GOT3 (cell line): Measurements from ENCODE around the gene MEIOSIN.
"Not testable (repeated sequence)": the region's sequence is repeated elsewhere in the genome, so short reads cannot be mapped to it uniquely, and the experiment has no call there.

Experiments
- DNase-seq: peaks from one replicate; lab custom pipeline; 2025; ENCODE audit warnings: mixed read lengths; lab: John Stamatoyannopoulos, UW

The MEIOSIN gene

GRCh38 chr19:45733160-45733810, at the start of gene MEIOSIN:
Gene MEIOSIN, plus strand, starts transcription at chr19:45733439. Its CDS starts 1,938 bp downstream, at chr19:45735377.
- no peak for DNase-seq

- DNase-seq: not testable (repeated sequence)
Measured at GRCh38 chr19:45685045-45685444, 48.2 kb upstream of the MEIOSIN start.

- DNase-seq: no peak
Measured at GRCh38 chr19:45687599-45687998, 45.6 kb upstream of the MEIOSIN start.

- DNase-seq: peak; percentile 95
Measured at GRCh38 chr19:45691516-45692186, 41.6 kb upstream of the MEIOSIN start, which contains the start of gene SNRPD2. Gene SNRPD2, minus strand, starts transcription at chr19:45691953. Its CDS starts 65 bp downstream, at chr19:45691888.

GRCh38 chr19:45692187-45693105, 40.8 kb upstream of the MEIOSIN start, which contains the start of gene QPCTL:
Gene QPCTL, plus strand, starts transcription at chr19:45692666. Its CDS starts 38 bp downstream, at chr19:45692704.
- DNase-seq: peak; percentile 99

DNA sequence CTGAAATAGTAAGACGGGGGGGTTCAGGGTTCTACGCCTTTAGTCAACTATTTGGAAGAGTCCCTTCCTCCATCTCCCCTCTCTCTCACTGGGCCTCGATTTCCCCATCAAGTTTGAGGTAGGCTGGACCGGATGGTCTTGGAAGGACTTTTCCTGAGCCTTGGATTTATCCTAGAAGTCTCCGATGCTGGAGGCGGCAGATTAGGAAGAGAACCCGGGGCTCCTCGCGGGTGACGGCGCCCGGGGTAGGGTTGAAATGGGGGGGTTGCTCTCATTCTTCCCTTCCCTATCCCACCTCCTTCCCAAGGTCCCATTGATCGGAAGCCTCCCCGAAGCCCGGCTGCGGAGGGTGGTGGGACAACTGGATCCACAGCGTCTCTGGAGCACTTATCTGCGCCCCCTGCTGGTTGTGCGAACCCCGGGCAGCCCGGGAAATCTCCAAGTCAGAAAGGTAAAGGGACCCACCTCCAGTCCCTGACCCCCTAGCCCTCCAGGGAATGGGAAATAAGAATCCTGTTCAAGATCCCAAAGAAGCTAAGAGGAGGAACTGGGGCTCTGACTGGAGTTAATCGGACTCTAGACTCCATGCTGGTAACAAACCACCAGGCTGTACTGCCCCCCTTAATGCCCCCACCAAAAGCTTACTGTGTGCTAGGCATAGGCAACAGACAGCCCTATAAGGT, 40.0 kb upstream of the MEIOSIN start:
- peak; percentile 34 for DNase-seq

- no peak for DNase-seq
Measured at GRCh38 chr19:45701676-45702075, 31.6 kb upstream of the MEIOSIN start.

GRCh38 chr19:45705115-45705514, 28.1 kb upstream of the MEIOSIN start:
- DNase-seq: no peak

GRCh38 chr19:45705710-45706415, 27.4 kb upstream of the MEIOSIN start:
- DNase-seq: no peak

GRCh38 chr19:45710356-45711130, 22.7 kb upstream of the MEIOSIN start:
- no peak for DNase-seq

GRCh38 chr19:45711851-45712698, 21.2 kb upstream of the MEIOSIN start:
- DNase-seq: no peak

GRCh38 chr19:45712699-45713067, 20.6 kb upstream of the MEIOSIN start:
- no peak for DNase-seq

DNA sequence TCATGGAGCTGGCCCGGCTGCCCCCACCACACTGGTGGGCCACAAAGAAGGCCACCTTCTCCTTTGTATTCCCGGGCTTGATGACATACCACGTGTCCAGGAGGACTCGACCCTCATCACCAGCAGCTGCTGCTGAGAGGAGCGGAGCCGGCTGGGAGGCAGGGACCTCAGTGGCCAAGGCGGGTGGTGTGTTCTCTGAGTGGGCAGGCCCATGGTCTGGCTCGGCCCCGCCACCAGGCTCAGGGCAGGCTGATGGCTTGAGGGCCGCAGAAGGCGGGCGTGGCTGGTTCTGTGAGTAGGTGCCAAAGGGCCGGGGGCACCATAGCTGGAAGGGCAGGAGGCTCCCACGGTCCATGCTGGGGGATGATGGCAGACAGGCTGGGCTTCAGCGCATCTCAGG, 20.1 kb upstream of the MEIOSIN start:
- DNase-seq: no peak

DNA sequence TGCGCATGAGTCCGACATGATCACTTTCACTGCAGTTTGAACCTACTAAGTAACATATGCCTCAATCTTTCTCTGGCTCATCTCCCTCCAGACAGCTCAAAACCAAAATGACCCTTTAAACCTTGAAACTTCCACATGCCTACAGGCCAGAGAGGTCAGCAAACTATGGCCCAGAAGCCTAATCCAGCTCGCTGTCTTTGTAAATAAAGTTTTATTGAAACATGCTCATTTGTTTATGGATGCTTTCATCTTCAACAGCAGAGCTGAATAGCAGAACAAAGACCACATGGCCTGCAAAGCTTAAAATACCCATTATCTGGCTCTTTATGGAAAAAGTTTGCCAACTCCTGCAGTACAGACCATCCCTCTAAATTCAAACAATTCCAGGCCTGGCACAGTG, 18.1 kb upstream of the MEIOSIN start:
- DNase-seq: no peak

DNA sequence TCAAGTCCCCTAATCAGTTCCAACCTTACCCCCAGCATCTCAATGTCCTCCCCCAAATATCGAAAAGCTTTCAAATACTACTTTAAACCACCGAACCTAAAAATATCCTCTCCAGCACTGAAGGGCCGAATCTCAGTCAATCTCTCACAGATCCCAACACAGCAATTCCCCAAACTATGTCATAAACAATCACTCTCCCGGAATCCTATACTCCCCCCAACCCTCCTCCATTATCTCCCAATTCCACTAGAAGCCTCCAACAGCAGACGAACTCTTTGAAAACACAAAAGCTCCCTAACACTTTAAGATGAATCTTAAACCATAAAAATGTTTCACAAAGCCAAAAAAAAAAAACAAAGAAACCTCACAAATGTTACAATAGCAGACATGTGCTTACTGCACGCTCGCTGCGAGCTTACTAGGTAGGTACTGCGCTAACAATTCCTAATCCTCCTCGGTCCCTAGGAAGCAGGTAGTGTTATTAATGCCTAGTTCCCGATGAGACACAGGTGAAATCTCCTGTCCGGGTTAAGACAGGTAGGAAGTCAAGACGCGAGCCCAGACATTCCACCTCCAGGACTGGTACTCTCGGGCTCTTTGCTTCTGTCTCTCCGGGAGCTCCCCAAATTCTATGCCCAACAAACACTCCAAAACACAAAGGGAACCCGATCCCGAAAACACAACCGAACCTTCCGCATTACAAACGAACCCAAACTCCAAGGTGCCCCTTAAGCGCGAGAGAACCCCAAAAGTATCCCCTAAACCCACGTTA, 16.7 kb upstream of the MEIOSIN start:
- no peak for DNase-seq

GRCh38 chr19:45717131-45717982, 15.9 kb upstream of the MEIOSIN start:
- peak; percentile 91 for DNase-seq

DNA sequence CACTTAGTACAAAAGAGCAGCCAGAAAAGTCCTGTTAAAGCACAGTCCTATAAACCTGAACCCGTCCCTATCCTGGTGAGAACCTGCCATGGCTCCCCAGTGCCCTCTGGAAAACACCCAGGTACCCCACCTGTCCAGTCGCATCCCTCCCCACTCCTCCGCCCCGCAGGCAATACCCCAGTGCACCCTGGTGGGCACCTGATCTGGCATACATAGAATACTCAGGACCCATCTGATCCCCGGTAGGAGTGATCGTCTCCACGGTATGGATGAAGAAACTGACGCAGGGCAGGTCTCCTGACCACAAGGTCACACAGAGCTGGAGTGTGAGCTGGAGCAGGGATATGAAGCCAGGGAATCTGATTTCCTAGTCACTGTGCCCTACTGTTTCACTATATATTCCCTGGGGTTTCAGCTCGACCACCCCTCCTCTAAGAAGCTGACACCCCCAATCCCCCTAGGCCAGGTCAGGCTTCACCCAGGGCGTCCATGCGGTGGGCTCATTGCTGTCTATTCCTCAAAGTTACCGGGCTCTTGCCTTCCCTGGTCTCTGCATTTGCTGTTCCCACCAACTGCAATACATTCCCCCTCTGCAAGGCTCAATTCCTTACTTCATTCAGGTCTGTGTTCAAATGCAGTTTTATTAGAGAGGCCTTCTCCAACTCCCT, 15.1 kb upstream of the MEIOSIN start:
- no peak for DNase-seq
